Measurements from ENCODE around the gene RAB11FIP2. TPM values are rescaled to one million over a fixed set of nuclear protein-coding genes. Genes with fewer than 3 reads are reported as not detected.

Gene RAB11FIP2
- total RNA-seq, 1 donor from 2014 or later = 17.4 TPM

GRCh38 chr10:118035354-118036005, 11.3 kb downstream of the RAB11FIP2 start:
- peaks cover 6% of the 10 kb centered on the region for H3K79me2 ChIP-seq (ENCODE audit: insufficient read depth, low read length)
- no peaks in the 10 kb centered on the region for H3K9me3 ChIP-seq (ENCODE audit: insufficient read depth, low read depth, low read length)
- H3K9ac ChIP-seq (ENCODE audit: low read length) = no peak overlapping the region
- Mint-ChIP-seq H3K4me3 (ENCODE audit: unreplicated experiment) (no peak overlapping the region), H3K36me3 (ENCODE audit: low read depth, unreplicated experiment) (no peaks in the 10 kb centered on the region), H3K27ac (ENCODE audit: unreplicated experiment) (no peak overlapping the region), H3K4me1 (ENCODE audit: low read depth, unreplicated experiment) (peaks cover 20% of the 10 kb centered on the region), H3K27me3 (ENCODE audit: low read depth, unreplicated experiment) (no peaks in the 10 kb centered on the region), H3K9me3 (ENCODE audit: unreplicated experiment) (no peaks in the 10 kb centered on the region)
- H3K36me3 ChIP-seq (ENCODE audit: insufficient read depth, low read length) = no peaks in the 10 kb centered on the region
- H3K4me3 ChIP-seq (ENCODE audit: insufficient read depth, low read depth, low read length) = no peak overlapping the region
- DNase-seq (ENCODE audit: low read depth) (peak; percentile 27), FAIRE-seq (no peak)
- H2AFZ ChIP-seq (ENCODE audit: low read depth, low read length) = no peak overlapping the region
- H3K27ac ChIP-seq (ENCODE audit: low read depth, low read length) = no peak overlapping the region
- peaks cover 1% of the 10 kb centered on the region for H4K20me1 ChIP-seq (ENCODE audit: insufficient read depth, low read length)
- TF ChIP-seq CTCF (IDR thresholded peaks at IDR 0.05; ENCODE audit: insufficient read depth, low read depth, low read length) (no peak), EZH2 (IDR thresholded peaks at IDR 0.05; ENCODE audit: insufficient read depth, low read length) (no peak)
- no peaks in the 10 kb centered on the region for H3K4me1 ChIP-seq (ENCODE audit: insufficient read depth, low read length)
- no peaks in the 10 kb centered on the region for H3K27me3 ChIP-seq (ENCODE audit: insufficient read depth, low read length)
- H3K4me2 ChIP-seq (ENCODE audit: low read length) = peak overlapping the region; percentile 1

- Histone ChIP-seq H3K79me2 (ENCODE audit: insufficient read depth, low read length) (no peaks in the 10 kb centered on the region), H3K4me1 (ENCODE audit: insufficient read depth, low read length) (no peaks in the 10 kb centered on the region), H3K4me2 (ENCODE audit: low read length) (no peak overlapping the region), H3K27me3 (ENCODE audit: insufficient read depth, low read length) (no peaks in the 10 kb centered on the region), H3K36me3 (ENCODE audit: insufficient read depth, low read length) (no peaks in the 10 kb centered on the region), H3K9me3 (ENCODE audit: insufficient read depth, low read depth, low read length) (no peaks in the 10 kb centered on the region), H3K4me3 (ENCODE audit: insufficient read depth, low read depth, low read length) (no peak overlapping the region), H3K9ac (ENCODE audit: low read length) (no peak overlapping the region), H2AFZ (ENCODE audit: low read depth, low read length) (no peak overlapping the region), H3K27ac (ENCODE audit: low read depth, low read length) (no peak overlapping the region), H4K20me1 (ENCODE audit: insufficient read depth, low read length) (no peaks in the 10 kb centered on the region)
- TF ChIP-seq EZH2 (IDR thresholded peaks at IDR 0.05; ENCODE audit: insufficient read depth, low read length) (no peak), CTCF (IDR thresholded peaks at IDR 0.05; ENCODE audit: insufficient read depth, low read depth, low read length) (no peak)
- Mint-ChIP-seq H3K27me3 (ENCODE audit: low read depth, unreplicated experiment) (no peaks in the 10 kb centered on the region), H3K27ac (ENCODE audit: unreplicated experiment) (no peak overlapping the region), H3K36me3 (ENCODE audit: low read depth, unreplicated experiment) (no peaks in the 10 kb centered on the region), H3K4me3 (ENCODE audit: unreplicated experiment) (no peak overlapping the region), H3K4me1 (ENCODE audit: low read depth, unreplicated experiment) (peaks cover 19% of the 10 kb centered on the region), H3K9me3 (ENCODE audit: unreplicated experiment) (no peaks in the 10 kb centered on the region)
- DNase-seq (ENCODE audit: low read depth) = no peak
- FAIRE-seq = no peak
These were observed 11.9 kb downstream of the RAB11FIP2 start for GRCh38 chr10:118034791-118035261.

- Histone ChIP-seq H3K27ac (ENCODE audit: low read depth, low read length) (no peak overlapping the region), H3K4me3 (ENCODE audit: insufficient read depth, low read depth, low read length) (no peak overlapping the region), H4K20me1 (ENCODE audit: insufficient read depth, low read length) (no peaks in the 10 kb centered on the region), H3K4me1 (ENCODE audit: insufficient read depth, low read length) (no peaks in the 10 kb centered on the region), H2AFZ (ENCODE audit: low read depth, low read length) (no peak overlapping the region), H3K36me3 (ENCODE audit: insufficient read depth, low read length) (no peaks in the 10 kb centered on the region), H3K4me2 (ENCODE audit: low read length) (no peak overlapping the region), H3K27me3 (ENCODE audit: insufficient read depth, low read length) (no peaks in the 10 kb centered on the region), H3K9ac (ENCODE audit: low read length) (no peak overlapping the region), H3K79me2 (ENCODE audit: insufficient read depth, low read length) (no peaks in the 10 kb centered on the region), H3K9me3 (ENCODE audit: insufficient read depth, low read depth, low read length) (no peaks in the 10 kb centered on the region)
- TF ChIP-seq CTCF (IDR thresholded peaks at IDR 0.05; ENCODE audit: insufficient read depth, low read depth, low read length) (no peak), EZH2 (IDR thresholded peaks at IDR 0.05; ENCODE audit: insufficient read depth, low read length) (no peak)
- H3K27ac Mint-ChIP-seq (ENCODE audit: unreplicated experiment) = no peak overlapping the region
- H3K4me1 Mint-ChIP-seq (ENCODE audit: low read depth, unreplicated experiment) = peaks cover 19% of the 10 kb centered on the region
- H3K27me3 Mint-ChIP-seq (ENCODE audit: low read depth, unreplicated experiment) = no peaks in the 10 kb centered on the region
- H3K4me3 Mint-ChIP-seq (ENCODE audit: unreplicated experiment) = no peak overlapping the region
- no peaks in the 10 kb centered on the region for H3K36me3 Mint-ChIP-seq (ENCODE audit: low read depth, unreplicated experiment)
- DNase-seq (ENCODE audit: low read depth) = no peak
- FAIRE-seq = no peak
- no peaks in the 10 kb centered on the region for H3K9me3 Mint-ChIP-seq (ENCODE audit: unreplicated experiment)
These were observed 12.8 kb downstream of the RAB11FIP2 start for GRCh38 chr10:118033905-118034304.

Data from astrocyte (in vitro differentiated cells and primary cell).